Bronchial epithelial cell (primary cell): ENCODE results near the gene TYSND1. TPM values are rescaled to one million over a fixed set of nuclear protein-coding genes. Genes with fewer than 3 reads are reported as not detected.

Experiments used
- DNase-seq: peaks from one replicate; pipeline ENCODE4 v3.0.0-alpha.2; 2010; ENCODE audit warnings: low read depth
- FAIRE-seq: peaks from 2 replicates; lab custom pipeline; 2011; peaks lifted over from hg19 to GRCh38; lab: Jason Lieb, UNC
- H3K27me3 ChIP-seq: 2 replicates; pipeline ENCODE4 v1.5.1; 2011; ENCODE audit warnings: low read length; ENCODE audit not compliant: control insufficient read depth, insufficient read depth
- H3K36me3 ChIP-seq: 2 replicates; pipeline ENCODE4 v1.5.1; 2011; ENCODE audit warnings: low read length; ENCODE audit not compliant: control insufficient read depth, insufficient read depth
- H3K4me3 ChIP-seq: 2 replicates; pipeline ENCODE4 v1.5.1; 2011; ENCODE audit warnings: mild to moderate bottlenecking, low read depth, low read length, control low read depth
- CTCF ChIP-seq: IDR thresholded peaks from 2 replicates; pipeline ENCODE4 v1.5.1; 2011; ENCODE audit warnings: mild to moderate bottlenecking, moderate library complexity, low read length, control low read depth, inconsistent platforms; ENCODE audit not compliant: insufficient read depth, severe bottlenecking
- total RNA-seq: library from RNA; depleted of rRNA; stranded (reverse); fragments of >200 nt; gene quantifications from 2 replicates; pipeline ENCODE4 v1.2.1, GENCODE V29; 2014

TYSND1 gene
- total RNA-seq, 1 donor from 2014 or later, result 32.1 TPM

- H3K36me3 ChIP-seq, result peaks cover 2% of the 10 kb centered on the region
- H3K4me3 ChIP-seq, result no peak overlapping the region
- TF ChIP-seq CTCF, result no peak
- DNase-seq (no peak), FAIRE-seq (no peak)
- no peaks in the 10 kb centered on the region for H3K27me3 ChIP-seq
Measured at GRCh38 chr10:70140297-70140696, 6.2 kb downstream of the TYSND1 start.

GRCh38 chr10:70139997-70140250 is 6.6 kb downstream of the TYSND1 start:
- DNase-seq, result no peak
- no peak overlapping the region for H3K4me3 ChIP-seq
- no peaks in the 10 kb centered on the region for H3K27me3 ChIP-seq
- H3K36me3 ChIP-seq, result peaks cover 2% of the 10 kb centered on the region
- FAIRE-seq, result no peak
- TF ChIP-seq CTCF, result no peak

- Histone ChIP-seq H3K36me3 (peaks cover 2% of the 10 kb centered on the region), H3K27me3 (no peaks in the 10 kb centered on the region), H3K4me3 (no peak overlapping the region)
- DNase-seq (no peak), FAIRE-seq (no peak)
- TF ChIP-seq CTCF, result no peak
Measured at GRCh38 chr10:70139151-70139996, 7.1 kb downstream of the TYSND1 start.

GRCh38 chr10:70137927-70138883 is 8.3 kb downstream of the TYSND1 start:
- no peak overlapping the region for H3K4me3 ChIP-seq
- no peak for TF ChIP-seq CTCF
- H3K27me3 ChIP-seq, result no peaks in the 10 kb centered on the region
- DNase-seq, result peak; percentile 33
- H3K36me3 ChIP-seq, result peaks cover 2% of the 10 kb centered on the region
- FAIRE-seq, result no peak

- no peak for FAIRE-seq
Measured at GRCh38 chr10:70137135-70137534, 9.4 kb downstream of the TYSND1 start.

More at GRCh38 chr10:70137135-70137534, 9.4 kb downstream of the TYSND1 start:
- H3K36me3 ChIP-seq, result no peaks in the 10 kb centered on the region
- no peak for DNase-seq
- H3K27me3 ChIP-seq, result no peaks in the 10 kb centered on the region
- no peak for TF ChIP-seq CTCF
- H3K4me3 ChIP-seq, result no peak overlapping the region
